ENCODE results near the gene TSSC4. TPM values are rescaled to one million over a fixed set of nuclear protein-coding genes. Genes with fewer than 3 reads are reported as not detected.

TSSC4 gene
- total RNA-seq, 1 experiment from 2014 or later, result 47.1 TPM

GRCh38 chr11:2415171-2415570, 14.6 kb downstream of the TSSC4 start:
- ChIA-PET RAD21 (ENCODE audit: low non-redundant PET in 1 of 2, low total read pairs in 2 of 2, uncharacterized antibody in 2 of 2, unreplicated experiment in 2 of 2) (no interaction called here), CTCF (no interaction called here), POLR2A (no interaction called here)
- BruUV-seq (replicated peaks), result no TSS peak
- Histone ChIP-seq H3K79me2 (ENCODE audit: insufficient read depth, low read length) (no peaks in the 10 kb centered on the region), H3K9me2 (ENCODE audit: insufficient read depth) (no peaks in the 10 kb centered on the region), H3K9ac (ENCODE audit: low read length) (no peak overlapping the region), H3K4me2 (ENCODE audit: low read length) (no peak overlapping the region), H3K27me3 (ENCODE audit: insufficient read depth, low read length) (no peaks in the 10 kb centered on the region), H3K4me1 (ENCODE audit: control insufficient read depth in 1 of 2, insufficient read depth in 2 of 2, low read length in 2 of 2) (peaks cover 0 to 5% of the 10 kb centered on the region in 2 experiments; a peak in 2 of 4 replicates), H3K9me3 (ENCODE audit: control insufficient read depth in 1 of 2, insufficient read depth in 1 of 2, low read depth in 1 of 2, low read length in 2 of 2) (no peaks in the 10 kb centered on the region), H3K36me3 (ENCODE audit: control insufficient read depth in 1 of 2, insufficient read depth in 2 of 2, low read length in 2 of 2) (no peaks in the 10 kb centered on the region), H4K20me1 (ENCODE audit: insufficient read depth) (no peaks in the 10 kb centered on the region), H3K4me3 (replicated peaks in 1 of 2; ENCODE audit: low read depth in 1 of 2, low read length in 2 of 2) (no peak overlapping the region), H3K27ac (ENCODE audit: low read depth, low read length) (no peak overlapping the region), H2AFZ (ENCODE audit: low read depth, low read length, poor library complexity, severe bottlenecking) (no peak overlapping the region)
- intact Hi-C loops (cut with micrococcal nuclease), result no loop called here
- DNase-seq (ENCODE audit: low read depth, low spot score), result no peak
- ATAC-seq, result no peak
- TF ChIP-seq ELF1 (IDR thresholded peaks at IDR 0.05; ENCODE audit: borderline replicate concordance, low read depth) (no peak), YY1 (IDR thresholded peaks at IDR 0.05; ENCODE audit: extremely low read depth, insufficient replicate concordance, low read depth, low read length) (no peak), REST (IDR thresholded peaks at IDR 0.05; ENCODE audit: low read depth) (no peak), CEBPB (IDR thresholded peaks at IDR 0.05; ENCODE audit: low read depth) (no peak), CTCF (IDR thresholded peaks at IDR 0.05 in 2 of 3, conservative IDR thresholded peaks at IDR 0.05 in 1 of 3; ENCODE audit: borderline replicate concordance in 1 of 3, insufficient read depth in 1 of 3, low read depth in 2 of 3, low read length in 2 of 3) (no peak), ZNF274 (IDR thresholded peaks at IDR 0.05; ENCODE audit: low read depth, low read length) (no peak), SRF (IDR thresholded peaks at IDR 0.05; ENCODE audit: low read depth) (no peak), RAD21 (IDR thresholded peaks at IDR 0.05; ENCODE audit: low read depth) (no peak), SIN3A (IDR thresholded peaks at IDR 0.05; ENCODE audit: low read depth) (no peak), POLR2AphosphoS5 (IDR thresholded peaks at IDR 0.05; ENCODE audit: low read depth, low read length) (no peak), POLR2A (IDR thresholded peaks at IDR 0.05; ENCODE audit: borderline replicate concordance, extremely low read depth, insufficient read depth, insufficient read length) (no peak), SP1 (IDR thresholded peaks at IDR 0.05; ENCODE audit: low read depth) (no peak)

Data from HCT116 (cell line).